Brain microvascular endothelial cell (primary cell): Measurements from ENCODE around the gene DLG2.

Source experiments
- DNase-seq: peaks from one replicate; pipeline ENCODE4 v3.0.0-alpha.2; 2020
- H3K27ac ChIP-seq: fragments of 250-450 bp; sonication (Bioruptor Pico); 2 replicates; pipeline ENCODE4 v1.5.1; 2020; ENCODE audit warnings: mild to moderate bottlenecking, moderate library complexity
- H3K27me3 ChIP-seq: fragments of 250-450 bp; sonication (Bioruptor Pico); replicated peaks from 2 replicates; pipeline ENCODE4 v1.5.1; 2020; ENCODE audit warnings: mild to moderate bottlenecking
- H3K36me3 ChIP-seq: fragments of 250-450 bp; sonication (Bioruptor Pico); replicated peaks from 2 replicates; pipeline ENCODE4 v1.5.1; 2020; ENCODE audit warnings: mild to moderate bottlenecking
- H3K4me3 ChIP-seq: 2 replicates; pipeline ENCODE4 v1.5.1; 2011; ENCODE audit warnings: low read depth, mild to moderate bottlenecking, control low read depth, low read length, moderate library complexity
- CTCF ChIP-seq: IDR thresholded peaks from 2 replicates; pipeline ENCODE4 v1.5.1; 2011; ENCODE audit warnings: low read depth, mild to moderate bottlenecking, moderate library complexity, low read length, control low read depth, inconsistent platforms; ENCODE audit errors: missing control alignments
- in situ Hi-C: cut with HindIII; loops from 2 replicates; pipeline ENCODE4 v1.10.0; 2017; ENCODE audit warnings: low sequenced_read_pairs, low pct_ligation_motif_present

Gene DLG2

DNA sequence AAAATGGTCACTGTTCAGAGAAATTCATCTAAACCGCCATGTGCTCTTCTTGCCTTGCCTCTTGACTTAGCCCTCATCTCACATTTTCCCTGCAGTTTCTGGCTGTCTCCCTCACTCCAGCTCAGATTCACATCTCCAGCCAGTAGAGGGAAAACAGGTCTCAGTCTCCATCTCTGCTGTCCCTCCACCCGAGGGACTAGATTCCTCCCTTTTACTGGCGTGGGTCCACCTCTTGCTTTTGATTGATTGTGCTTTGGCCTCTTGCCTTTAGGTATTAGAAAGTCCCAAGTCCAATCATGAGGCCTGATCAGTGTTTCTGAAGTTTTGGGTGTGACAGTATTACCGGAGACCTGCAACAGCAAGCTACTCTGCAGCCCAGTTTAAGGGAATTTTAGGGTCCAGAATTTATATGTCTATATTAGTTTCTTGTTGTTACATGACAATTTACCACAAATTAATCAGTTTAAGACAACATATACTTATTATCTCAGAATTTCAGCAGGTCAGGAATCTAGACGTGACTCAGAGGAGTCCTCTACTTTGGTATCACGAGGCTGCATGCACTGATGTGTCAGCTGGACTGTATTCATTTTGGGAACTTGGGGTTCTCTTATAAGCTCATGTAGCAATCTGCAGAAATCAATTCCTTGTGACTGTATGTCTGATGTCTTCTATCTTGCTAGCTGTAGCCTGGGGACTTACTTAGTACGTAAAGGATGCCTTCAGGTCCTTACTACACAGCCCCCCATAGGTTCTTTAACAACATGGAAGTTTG, 1535.7 kb downstream of the DLG2 start:
- no peak for TF ChIP-seq CTCF
- Histone ChIP-seq H3K4me3 (no peak overlapping the region), H3K27me3 (no peaks in the 10 kb centered on the region), H3K27ac (no peak overlapping the region), H3K36me3 (no peaks in the 10 kb centered on the region)
- no peak for DNase-seq
- in situ Hi-C loops: no loop called here

DNA sequence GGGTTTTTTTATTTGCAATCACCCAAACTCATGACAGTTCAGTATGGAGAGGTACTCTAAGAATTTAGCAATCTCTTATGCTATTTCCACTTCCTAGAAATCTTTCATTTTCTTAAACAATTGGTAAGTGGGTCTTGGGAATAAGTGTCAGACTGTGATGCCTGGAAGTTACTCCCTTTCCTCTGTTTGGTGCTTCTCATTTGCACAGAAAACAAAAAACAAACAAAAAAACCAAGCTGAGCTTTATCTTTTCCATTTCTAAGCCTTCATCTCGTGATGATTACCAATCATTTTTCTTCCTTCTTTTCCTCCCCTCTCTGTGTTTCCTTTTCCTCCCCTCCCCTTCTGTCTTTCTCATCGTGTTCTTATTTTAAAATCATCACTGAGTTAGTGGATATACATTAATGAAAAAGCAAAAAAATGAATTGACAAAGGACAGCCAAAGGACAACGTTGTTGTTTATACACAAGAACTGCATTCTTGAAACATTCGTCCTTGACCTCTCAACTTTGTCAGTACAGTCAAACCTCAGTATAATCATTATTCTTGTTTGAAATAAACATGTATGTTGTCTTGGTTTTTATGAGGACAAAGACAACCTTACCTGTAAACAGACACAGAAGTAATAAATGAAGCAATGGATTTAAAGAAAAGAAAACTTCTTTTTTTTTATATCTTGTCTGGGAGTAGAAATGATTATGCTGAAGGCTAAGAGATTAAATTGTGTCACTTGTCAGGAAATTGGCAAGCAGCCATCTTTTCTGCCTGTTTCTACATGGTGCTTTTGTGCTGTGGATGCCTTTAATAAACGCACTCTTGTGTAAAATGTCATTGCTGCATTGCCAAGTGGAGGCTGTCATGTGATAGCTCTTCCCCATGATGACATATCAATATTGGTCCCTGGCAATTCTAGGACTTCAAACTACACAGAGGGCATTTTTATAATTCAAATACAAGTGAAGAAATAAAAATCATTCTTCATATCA, 1537.8 kb downstream of the DLG2 start:
- DNase-seq: no peak
- H3K27ac ChIP-seq: no peak overlapping the region
- H3K27me3 ChIP-seq: no peaks in the 10 kb centered on the region
- H3K36me3 ChIP-seq: no peaks in the 10 kb centered on the region
- in situ Hi-C loops: no loop called here
- TF ChIP-seq CTCF: no peak
- H3K4me3 ChIP-seq: no peak overlapping the region

DNA sequence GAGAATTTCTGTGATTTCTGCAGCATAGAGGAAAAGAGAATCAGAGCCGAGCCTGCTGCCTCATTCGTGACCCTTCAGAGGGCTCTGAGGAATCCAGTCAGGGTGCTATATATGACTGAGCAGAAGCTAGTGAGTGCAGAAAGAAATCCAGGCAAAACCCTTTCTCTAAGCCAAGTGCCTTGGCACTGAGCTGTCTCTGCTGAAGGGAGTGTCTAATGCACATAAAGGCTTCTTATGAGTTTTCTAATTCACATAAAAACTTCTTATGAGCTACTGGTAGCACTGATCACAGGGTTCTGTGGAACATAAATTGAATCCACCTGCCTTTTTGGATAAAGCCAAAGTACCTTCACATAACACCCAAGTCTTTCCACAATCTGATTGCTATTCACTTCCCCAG, 1555.3 kb downstream of the DLG2 start:
- in situ Hi-C loops: no loop called here
- no peak for TF ChIP-seq CTCF

GRCh38 chr11:84069048-84069447, 1558.1 kb downstream of the DLG2 start:
- TF ChIP-seq CTCF: no peak
- Histone ChIP-seq H3K27ac (no peak overlapping the region), H3K4me3 (no peak overlapping the region), H3K27me3 (no peaks in the 10 kb centered on the region), H3K36me3 (no peaks in the 10 kb centered on the region)
- in situ Hi-C loops: no loop called here
- no peak for DNase-seq

More for the DNA sequence above, 1555.3 kb downstream of the DLG2 start:
- no peaks in the 10 kb centered on the region for H3K27me3 ChIP-seq
- DNase-seq: no peak
- no peak overlapping the region for H3K4me3 ChIP-seq
- no peaks in the 10 kb centered on the region for H3K36me3 ChIP-seq
- H3K27ac ChIP-seq: no peak overlapping the region

DNA sequence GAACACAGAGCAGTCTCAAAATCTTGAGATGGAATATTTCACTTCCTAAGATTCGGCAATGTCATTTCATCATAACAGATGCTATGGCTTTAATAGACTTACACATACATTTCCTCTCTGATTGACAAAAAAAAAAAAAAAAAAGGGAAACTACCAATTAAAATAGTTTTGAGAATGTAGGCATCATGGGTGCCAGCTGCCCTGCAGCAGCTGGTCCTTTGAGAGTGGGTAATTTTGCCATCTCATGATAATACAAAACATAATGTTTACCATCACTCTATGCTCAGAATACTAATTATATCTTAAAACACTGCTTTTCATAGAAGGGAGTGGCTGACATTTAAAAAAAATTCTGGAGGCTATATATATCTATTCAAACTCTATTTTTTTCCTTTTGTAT, 1565.4 kb downstream of the DLG2 start:
- Histone ChIP-seq H3K27ac (no peak overlapping the region), H3K4me3 (no peak overlapping the region), H3K36me3 (no peaks in the 10 kb centered on the region), H3K27me3 (no peaks in the 10 kb centered on the region)
- no peak for DNase-seq
- TF ChIP-seq CTCF: no peak
- in situ Hi-C loops: no loop called here
